Bronchial smooth muscle cell (primary cell): Measurements from ENCODE around the gene PFKP. TPM values are rescaled to one million over a fixed set of nuclear protein-coding genes. Genes with fewer than 3 reads are reported as not detected.

Experiments used
- total RNA-seq: library from RNA; depleted of rRNA; stranded (reverse); fragments of >200 nt; gene quantifications from 2 replicates; pipeline ENCODE4 v1.2.1, GENCODE V29; 2014

The PFKP gene
- total RNA-seq = 106 and 127 TPM in 2 replicates

GRCh38 chr10:3067118-3067858 lies at the start of gene PFKP:
TSS of gene PFKP (plus strand) at chr10:3067548. CDS start at chr10:3067596, 48 bp downstream.

DNA sequence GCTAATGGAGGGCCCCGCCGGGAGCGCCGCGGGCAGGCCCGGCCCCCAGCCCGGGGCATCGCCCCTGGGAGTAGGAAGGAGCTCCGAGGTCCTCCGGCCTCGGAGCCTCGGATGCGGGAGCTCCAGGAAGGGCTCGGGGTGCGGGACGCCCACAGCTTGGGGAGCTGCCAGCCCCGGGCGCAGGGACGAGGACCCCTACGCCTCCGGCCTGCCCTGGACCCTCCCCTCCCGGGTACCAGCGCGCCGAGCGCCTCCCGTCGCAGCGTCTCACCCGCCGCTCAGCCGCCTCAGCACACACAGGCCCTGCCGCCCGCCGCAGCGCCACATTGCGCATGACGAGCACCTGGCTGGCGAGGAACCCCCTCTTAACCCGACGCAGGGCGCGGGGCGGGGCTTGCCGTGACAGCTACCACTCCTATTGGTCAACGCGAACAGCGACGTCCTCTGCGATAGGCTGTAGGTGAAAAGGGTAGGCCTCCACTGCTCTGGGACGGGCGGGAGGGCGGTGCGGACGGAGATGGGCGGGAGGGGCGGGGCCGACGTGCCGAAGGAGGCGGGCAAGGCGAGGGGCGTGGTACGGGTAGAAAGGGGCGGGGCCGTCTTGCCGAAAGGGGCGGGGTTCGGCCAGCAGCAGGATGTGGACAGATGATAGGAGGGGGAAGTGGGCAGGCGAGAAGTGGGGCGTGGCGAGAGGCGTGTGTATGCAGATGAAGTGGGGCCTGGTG lies 105.3 kb downstream of the PFKP start, which contains the start of gene PITRM1:
PITRM1 (minus strand) TSS at position 337 of the 725 bp plus-strand sequence; CDS start at position 327, 10 bp downstream.

Other genes starting within 250 kb of the PFKP start
- 36.8 and 52.6 TPM in 2 replicates for gene PITRM1, start 105.2 kb downstream of the PFKP start, total RNA-seq